Measurements from ENCODE around the gene MS4A4E.
"Not testable (repeated sequence)": the region's sequence is repeated elsewhere in the genome, so short reads cannot be mapped to it uniquely, and the experiment has no call there.

Gene MS4A4E

DNA sequence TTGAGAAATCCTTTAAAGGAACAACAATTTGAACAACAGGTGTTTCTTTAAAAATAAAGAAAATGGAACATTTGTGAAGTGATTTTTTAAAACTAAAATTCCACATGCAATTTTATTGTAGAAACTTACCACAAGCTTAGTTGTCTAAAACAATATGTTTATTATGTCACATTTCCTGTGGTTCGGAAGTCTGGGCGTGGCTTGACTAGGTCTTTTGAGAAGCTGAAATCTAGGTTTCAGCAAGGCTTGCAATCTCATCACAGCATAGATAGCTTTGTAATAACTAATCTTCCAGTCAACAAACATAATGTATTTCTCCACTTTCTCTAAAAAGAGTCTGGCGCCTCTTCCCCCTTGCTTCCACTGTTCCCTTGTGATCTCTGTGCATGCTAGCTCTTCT, 87.0 kb downstream of the MS4A4E start:
- no peaks in the 10 kb centered on the region for H3K27me3 ChIP-seq (ENCODE audit: low read length)
- no peaks in the 10 kb centered on the region for H3F3A ChIP-seq (ENCODE audit: insufficient read depth)
- no peak overlapping the region for H3K9ac ChIP-seq (ENCODE audit: low read length)
- no peak overlapping the region for H2AFZ ChIP-seq (ENCODE audit: low read depth, low read length, severe bottlenecking)
- no peak overlapping the region for H3K4me2 ChIP-seq (ENCODE audit: low read depth, low read length, poor library complexity, severe bottlenecking)
- no peak overlapping the region for H3K27ac ChIP-seq (ENCODE audit: low read depth, low read length)
- no peaks in the 10 kb centered on the region for H3K9me2 ChIP-seq (replicated peaks; ENCODE audit: insufficient read depth, low read length)
- H3K36me3 ChIP-seq (ENCODE audit: low read length), result no peaks in the 10 kb centered on the region
- H3K79me2 ChIP-seq (ENCODE audit: insufficient read depth, low read length), result no peaks in the 10 kb centered on the region
- TF ChIP-seq, protein P1, sequence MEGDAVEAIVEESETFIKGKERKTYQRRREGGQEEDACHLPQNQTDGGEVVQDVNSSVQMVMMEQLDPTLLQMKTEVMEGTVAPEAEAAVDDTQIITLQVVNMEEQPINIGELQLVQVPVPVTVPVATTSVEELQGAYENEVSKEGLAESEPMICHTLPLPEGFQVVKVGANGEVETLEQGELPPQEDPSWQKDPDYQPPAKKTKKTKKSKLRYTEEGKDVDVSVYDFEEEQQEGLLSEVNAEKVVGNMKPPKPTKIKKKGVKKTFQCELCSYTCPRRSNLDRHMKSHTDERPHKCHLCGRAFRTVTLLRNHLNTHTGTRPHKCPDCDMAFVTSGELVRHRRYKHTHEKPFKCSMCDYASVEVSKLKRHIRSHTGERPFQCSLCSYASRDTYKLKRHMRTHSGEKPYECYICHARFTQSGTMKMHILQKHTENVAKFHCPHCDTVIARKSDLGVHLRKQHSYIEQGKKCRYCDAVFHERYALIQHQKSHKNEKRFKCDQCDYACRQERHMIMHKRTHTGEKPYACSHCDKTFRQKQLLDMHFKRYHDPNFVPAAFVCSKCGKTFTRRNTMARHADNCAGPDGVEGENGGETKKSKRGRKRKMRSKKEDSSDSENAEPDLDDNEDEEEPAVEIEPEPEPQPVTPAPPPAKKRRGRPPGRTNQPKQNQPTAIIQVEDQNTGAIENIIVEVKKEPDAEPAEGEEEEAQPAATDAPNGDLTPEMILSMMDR (IDR thresholded peaks at IDR 0.05; ENCODE audit: insufficient read depth, low read length, poor library complexity, severe bottlenecking), result no peak
- no peak for TF ChIP-seq EZH2phosphoT487 (conservative IDR thresholded peaks at IDR 0.05; ENCODE audit: low read length)
- no peak overlapping the region for H3K4me3 ChIP-seq (ENCODE audit: insufficient read depth, low read length, poor library complexity, severe bottlenecking)
- no peaks in the 10 kb centered on the region for H3K9me3 ChIP-seq (ENCODE audit: insufficient read depth, low read length)
- no peaks in the 10 kb centered on the region for H4K20me1 ChIP-seq (ENCODE audit: low read depth, low read length)

DNA sequence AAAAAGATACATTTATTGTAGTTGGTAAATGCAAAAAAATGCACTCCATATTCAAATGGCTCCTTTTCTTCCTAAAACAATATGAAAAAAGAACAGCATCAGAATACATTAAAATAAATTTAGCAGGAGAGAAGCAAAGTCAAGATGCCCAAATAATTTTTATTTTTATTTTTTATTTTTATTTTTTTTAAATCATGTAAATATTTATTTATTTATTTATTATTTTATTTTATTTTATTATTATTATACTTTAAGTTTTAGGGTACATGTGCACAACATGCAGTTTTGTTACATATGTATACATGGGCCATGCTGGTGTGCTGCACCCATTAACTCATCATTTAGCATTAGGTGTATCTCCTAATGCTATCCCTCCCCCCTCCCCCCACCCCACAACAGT, 90.2 kb downstream of the MS4A4E start:
- H3K9me3 ChIP-seq (ENCODE audit: insufficient read depth, low read length); H4K20me1 ChIP-seq (ENCODE audit: low read depth, low read length); H3K4me3 ChIP-seq (ENCODE audit: insufficient read depth, low read length, poor library complexity, severe bottlenecking); H3K4me2 ChIP-seq (ENCODE audit: low read depth, low read length, poor library complexity, severe bottlenecking); H3K79me2 ChIP-seq (ENCODE audit: insufficient read depth, low read length); H3K9me2 ChIP-seq (replicated peaks; ENCODE audit: insufficient read depth, low read length); H3K9ac ChIP-seq (ENCODE audit: low read length); H3F3A ChIP-seq (ENCODE audit: insufficient read depth); H3K27me3 ChIP-seq (ENCODE audit: low read length); H2AFZ ChIP-seq (ENCODE audit: low read depth, low read length, severe bottlenecking); H3K36me3 ChIP-seq (ENCODE audit: low read length); H3K27ac ChIP-seq (ENCODE audit: low read depth, low read length): not testable (repeated sequence)

DNA sequence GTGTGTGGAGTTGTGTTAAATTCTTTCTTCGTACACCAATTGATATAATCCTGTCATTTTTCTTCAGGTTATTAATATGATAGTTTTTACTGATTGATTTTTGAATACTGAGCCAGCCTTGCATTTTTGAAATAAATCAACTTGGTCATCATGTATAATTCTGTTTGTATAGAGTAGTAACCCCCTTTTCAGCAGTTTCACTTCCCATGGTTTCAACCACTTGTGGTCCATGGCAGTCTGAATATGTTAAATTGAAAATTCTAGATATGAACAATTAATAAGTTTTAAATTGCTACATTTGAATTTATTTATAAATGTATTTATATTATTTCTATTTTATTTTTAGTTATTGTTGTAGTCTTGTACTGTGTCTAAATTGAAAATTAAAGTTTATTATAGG, 92.7 kb downstream of the MS4A4E start:
- Histone ChIP-seq H3K9me2 (replicated peaks; ENCODE audit: insufficient read depth, low read length) (no peaks in the 10 kb centered on the region), H3K4me2 (ENCODE audit: low read depth, low read length, poor library complexity, severe bottlenecking) (no peak overlapping the region), H2AFZ (ENCODE audit: low read depth, low read length, severe bottlenecking) (no peak overlapping the region), H3K79me2 (ENCODE audit: insufficient read depth, low read length) (no peaks in the 10 kb centered on the region), H3K9me3 (ENCODE audit: insufficient read depth, low read length) (no peaks in the 10 kb centered on the region), H3K27ac (ENCODE audit: low read depth, low read length) (no peak overlapping the region), H4K20me1 (ENCODE audit: low read depth, low read length) (no peaks in the 10 kb centered on the region), H3K4me3 (ENCODE audit: insufficient read depth, low read length, poor library complexity, severe bottlenecking) (no peak overlapping the region), H3K9ac (ENCODE audit: low read length) (no peak overlapping the region), H3K27me3 (ENCODE audit: low read length) (no peaks in the 10 kb centered on the region), H3F3A (ENCODE audit: insufficient read depth) (no peaks in the 10 kb centered on the region), H3K36me3 (ENCODE audit: low read length) (no peaks in the 10 kb centered on the region)
- TF ChIP-seq EZH2phosphoT487 (conservative IDR thresholded peaks at IDR 0.05; ENCODE audit: low read length), result no peak
- TF ChIP-seq, protein P1 (IDR thresholded peaks at IDR 0.05; ENCODE audit: insufficient read depth, low read length, poor library complexity, severe bottlenecking), result no peak

Measured in SU-DHL-6 (cell line).